GM04504 (cell line): ENCODE results near the gene SH2D3A.

Source experiments
- DNase-seq: peaks from one replicate; pipeline ENCODE4 v3.0.0-alpha.2; 2012; ENCODE audit warnings: low read depth

SH2D3A gene

GRCh38 chr19:6737873-6738786 is 29.1 kb downstream of the SH2D3A start:
- DNase-seq: peak; percentile 60

- peak; percentile 100 for DNase-seq
These were observed 29.9 kb downstream of the SH2D3A start, which contains the start of gene GPR108 for GRCh38 chr19:6737284-6737872. GPR108 (minus strand) TSS chr19:6737580; CDS start chr19:6737576, 4 bp downstream.

- no peak for DNase-seq
These were observed 30.3 kb downstream of the SH2D3A start for GRCh38 chr19:6736917-6737283.

- peak; percentile 70 for DNase-seq
These were observed 30.9 kb downstream of the SH2D3A start for GRCh38 chr19:6736169-6736916.

GRCh38 chr19:6735181-6735911 is 31.9 kb downstream of the SH2D3A start:
- no peak for DNase-seq

GRCh38 chr19:6734096-6734696 is 33.0 kb downstream of the SH2D3A start:
- DNase-seq: no peak

GRCh38 chr19:6733338-6734095 is 33.7 kb downstream of the SH2D3A start:
- no peak for DNase-seq

- DNase-seq: no peak
These were observed 34.4 kb downstream of the SH2D3A start for GRCh38 chr19:6732803-6733337.

- no peak for DNase-seq
These were observed 35.4 kb downstream of the SH2D3A start for GRCh38 chr19:6731822-6732221.

GRCh38 chr19:6730941-6731670 is 36.1 kb downstream of the SH2D3A start:
- no peak for DNase-seq

- DNase-seq: no peak
These were observed 37.0 kb downstream of the SH2D3A start for GRCh38 chr19:6730153-6730804.

GRCh38 chr19:6729573-6730152 is 37.6 kb downstream of the SH2D3A start:
- no peak for DNase-seq

GRCh38 chr19:6728346-6728745 is 38.9 kb downstream of the SH2D3A start:
- no peak for DNase-seq

- no peak for DNase-seq
These were observed 41.6 kb downstream of the SH2D3A start for GRCh38 chr19:6725513-6726231.

GRCh38 chr19:6724631-6725492 is 42.4 kb downstream of the SH2D3A start:
- DNase-seq: no peak

- no peak for DNase-seq
These were observed 43.5 kb downstream of the SH2D3A start for GRCh38 chr19:6723738-6724137.

- no peak for DNase-seq
These were observed 44.1 kb downstream of the SH2D3A start for GRCh38 chr19:6723108-6723618.
